GM19351 (cell line): ENCODE results near the gene TMEM181.
"Not testable (repeated sequence)": the region's sequence is repeated elsewhere in the genome, so short reads cannot be mapped to it uniquely, and the experiment has no call there.

Experiments
- ATAC-seq: cut with Tn5 transposase; IDR thresholded peaks from one replicate; pipeline ENCODE4 v1.9.1; 2021; ENCODE audit warnings: mild to moderate bottlenecking, moderate library complexity; ENCODE audit not compliant: unreplicated experiment

TMEM181 gene

GRCh38 chr6:158593670-158594069 is 33.8 kb downstream of the TMEM181 start:
- no peak for ATAC-seq

GRCh38 chr6:158595223-158595622 is 35.3 kb downstream of the TMEM181 start:
- no peak for ATAC-seq

- ATAC-seq: no peak
Observed at GRCh38 chr6:158596861-158597260, 37.0 kb downstream of the TMEM181 start.

- ATAC-seq: no peak
Observed at GRCh38 chr6:158597565-158597964, 37.7 kb downstream of the TMEM181 start.

- ATAC-seq: no peak
Observed at GRCh38 chr6:158599635-158600034, 39.7 kb downstream of the TMEM181 start.

GRCh38 chr6:158603261-158604047 is 43.6 kb downstream of the TMEM181 start:
- ATAC-seq: no peak

- ATAC-seq: no peak
Observed at GRCh38 chr6:158604048-158604406, 44.1 kb downstream of the TMEM181 start.

- no peak for ATAC-seq
Observed at GRCh38 chr6:158605266-158605878, 45.5 kb downstream of the TMEM181 start.

GRCh38 chr6:158606011-158606410 is 46.1 kb downstream of the TMEM181 start:
- ATAC-seq: not testable (repeated sequence)

GRCh38 chr6:158606935-158607334 is 47.0 kb downstream of the TMEM181 start:
- ATAC-seq: no peak

GRCh38 chr6:158607411-158608170 is 47.7 kb downstream of the TMEM181 start:
- no peak for ATAC-seq

GRCh38 chr6:158608221-158608620 is 48.3 kb downstream of the TMEM181 start:
- no peak for ATAC-seq

- ATAC-seq: no peak
Observed at GRCh38 chr6:158609455-158610155, 49.7 kb downstream of the TMEM181 start.

GRCh38 chr6:158610319-158610968 is 50.6 kb downstream of the TMEM181 start:
- ATAC-seq: no peak

GRCh38 chr6:158611039-158611438 is 51.1 kb downstream of the TMEM181 start:
- no peak for ATAC-seq

- ATAC-seq: no peak
Observed at GRCh38 chr6:158611541-158612370, 51.9 kb downstream of the TMEM181 start.

- not testable (repeated sequence) for ATAC-seq
Observed at GRCh38 chr6:158614606-158615005, 54.7 kb downstream of the TMEM181 start.

GRCh38 chr6:158618289-158618688 is 58.4 kb downstream of the TMEM181 start:
- not testable (repeated sequence) for ATAC-seq

GRCh38 chr6:158619922-158620801 is 60.3 kb downstream of the TMEM181 start:
- ATAC-seq: no peak
